Astrocyte of the cerebellum (primary cell): Measurements from ENCODE around the gene CCNT2.
"Not testable (repeated sequence)": the region's sequence is repeated elsewhere in the genome, so short reads cannot be mapped to it uniquely, and the experiment has no call there.

ENCODE experiments used
- DNase-seq: peaks from one replicate; pipeline ENCODE4 v3.0.0-alpha.2; 2011; ENCODE audit warnings: low read depth
- H3K4me3 ChIP-seq: 2 replicates; pipeline ENCODE4 v1.5.1; 2011; ENCODE audit warnings: mild to moderate bottlenecking, low read depth, low read length, moderate library complexity
- in situ Hi-C: cut with HindIII; loops from 2 replicates; pipeline ENCODE4 v1.10.0; 2017; ENCODE audit warnings: low sequenced_read_pairs
- TF ChIP-seq, protein P1 (sequence below): IDR thresholded peaks from 2 replicates; pipeline ENCODE4 v1.5.1; 2012; ENCODE audit warnings: low read length, low read depth, moderate library complexity, mild to moderate bottlenecking; ENCODE audit errors: missing control alignments

Gene CCNT2

DNA sequence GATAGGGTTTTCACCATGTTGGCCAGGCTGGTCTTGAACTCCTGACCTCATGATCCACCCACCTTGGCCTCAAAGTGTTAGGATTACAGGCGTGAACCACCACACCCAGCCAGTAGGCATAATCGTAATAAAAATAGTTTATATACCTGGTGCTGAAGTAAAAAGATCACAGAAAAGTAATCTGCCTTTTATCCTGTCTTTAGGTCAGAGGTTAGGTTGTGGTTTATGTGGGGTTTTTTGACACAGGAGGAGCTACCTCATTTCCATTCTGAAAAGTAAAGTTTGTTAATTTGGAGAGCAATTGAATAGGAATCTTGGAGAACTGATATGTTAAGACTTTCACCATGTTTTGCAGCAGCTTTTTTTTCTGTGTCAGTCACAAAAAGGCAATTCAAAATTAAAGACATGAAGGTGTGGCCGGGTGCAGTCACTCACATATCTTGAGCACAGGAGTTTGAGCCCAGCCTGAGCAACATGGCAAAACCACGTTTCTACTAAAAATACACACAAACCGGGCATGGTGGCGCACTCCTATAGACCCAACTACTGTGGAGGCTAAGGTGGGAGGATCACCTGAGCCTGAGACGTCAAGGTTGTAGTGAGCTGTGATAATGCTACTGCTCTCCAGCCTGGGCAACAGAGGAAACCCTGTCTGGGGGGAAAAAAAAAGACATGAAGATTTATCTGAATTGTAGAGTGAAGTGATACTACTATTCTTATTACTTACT is 31.5 kb downstream of the CCNT2 start:
- in situ Hi-C loops = no loop called here
- no peak for DNase-seq
- TF ChIP-seq, protein P1, sequence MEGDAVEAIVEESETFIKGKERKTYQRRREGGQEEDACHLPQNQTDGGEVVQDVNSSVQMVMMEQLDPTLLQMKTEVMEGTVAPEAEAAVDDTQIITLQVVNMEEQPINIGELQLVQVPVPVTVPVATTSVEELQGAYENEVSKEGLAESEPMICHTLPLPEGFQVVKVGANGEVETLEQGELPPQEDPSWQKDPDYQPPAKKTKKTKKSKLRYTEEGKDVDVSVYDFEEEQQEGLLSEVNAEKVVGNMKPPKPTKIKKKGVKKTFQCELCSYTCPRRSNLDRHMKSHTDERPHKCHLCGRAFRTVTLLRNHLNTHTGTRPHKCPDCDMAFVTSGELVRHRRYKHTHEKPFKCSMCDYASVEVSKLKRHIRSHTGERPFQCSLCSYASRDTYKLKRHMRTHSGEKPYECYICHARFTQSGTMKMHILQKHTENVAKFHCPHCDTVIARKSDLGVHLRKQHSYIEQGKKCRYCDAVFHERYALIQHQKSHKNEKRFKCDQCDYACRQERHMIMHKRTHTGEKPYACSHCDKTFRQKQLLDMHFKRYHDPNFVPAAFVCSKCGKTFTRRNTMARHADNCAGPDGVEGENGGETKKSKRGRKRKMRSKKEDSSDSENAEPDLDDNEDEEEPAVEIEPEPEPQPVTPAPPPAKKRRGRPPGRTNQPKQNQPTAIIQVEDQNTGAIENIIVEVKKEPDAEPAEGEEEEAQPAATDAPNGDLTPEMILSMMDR = no peak
- no peak overlapping the region for H3K4me3 ChIP-seq

DNA sequence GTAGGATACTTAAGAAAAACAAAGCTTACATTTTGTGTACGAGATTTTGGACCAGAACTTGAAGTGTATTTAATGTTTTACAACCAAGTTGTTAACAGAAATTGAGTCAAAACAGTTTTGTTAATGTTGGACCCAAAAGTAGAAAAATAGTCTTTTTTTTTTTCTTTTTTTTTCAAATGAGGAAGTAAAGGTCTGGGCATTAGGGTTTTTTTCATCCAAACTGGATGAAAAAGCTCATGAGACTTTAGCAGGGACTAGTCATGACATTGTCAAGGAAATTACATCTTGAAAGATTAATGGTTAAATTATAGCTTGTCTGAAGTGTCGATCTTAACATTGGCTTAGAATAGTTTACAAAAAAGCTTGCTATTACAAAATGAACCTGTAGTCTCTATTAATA is 32.3 kb downstream of the CCNT2 start:
- TF ChIP-seq, protein P1 = no peak
- H3K4me3 ChIP-seq = no peak overlapping the region
- in situ Hi-C loops = no loop called here
- DNase-seq = no peak

DNA sequence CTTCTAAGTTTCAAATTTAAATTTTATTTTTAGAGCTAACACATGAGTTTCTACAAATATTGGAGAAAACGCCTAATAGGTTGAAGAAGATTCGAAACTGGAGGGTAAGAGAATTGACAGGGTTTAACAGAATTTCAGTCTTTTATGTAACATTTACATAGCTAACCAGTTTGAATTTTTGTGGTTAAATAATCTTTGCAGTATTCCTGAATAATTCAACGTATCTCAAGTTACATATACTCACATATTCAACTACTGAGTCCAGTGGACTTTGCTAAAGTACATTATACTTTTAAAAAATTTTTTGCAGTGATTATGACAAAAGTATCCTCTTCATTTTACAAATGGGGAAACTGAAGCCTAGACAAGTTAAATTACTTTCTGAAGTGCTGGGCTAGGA is 34.0 kb downstream of the CCNT2 start:
- TF ChIP-seq, protein P1 = no peak
- in situ Hi-C loops = no loop called here
- H3K4me3 ChIP-seq = no peak overlapping the region
- DNase-seq = no peak

GRCh38 chr2:134954065-134954464 is 35.4 kb downstream of the CCNT2 start:
- in situ Hi-C loops = no loop called here
- DNase-seq = no peak
- no peak overlapping the region for H3K4me3 ChIP-seq
- TF ChIP-seq, protein P1 = no peak

DNA sequence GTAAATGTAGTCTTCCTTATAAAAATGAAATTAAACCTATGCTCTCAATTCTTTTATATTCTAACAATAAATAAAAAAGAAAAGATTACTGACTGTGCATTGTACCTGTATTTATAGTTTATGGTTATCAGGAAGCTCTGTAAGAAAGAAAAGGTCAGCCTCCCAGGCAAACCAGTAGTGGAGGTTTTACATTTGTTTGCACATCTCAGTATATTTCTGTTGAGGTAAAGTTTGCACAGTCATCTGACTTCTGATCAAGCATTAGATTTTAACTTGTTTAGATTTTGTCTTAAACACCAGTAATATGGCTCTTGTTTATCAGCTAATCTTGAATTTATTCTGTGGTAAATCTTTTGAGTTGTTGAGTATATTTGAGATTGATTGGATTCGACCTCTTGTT is 37.1 kb downstream of the CCNT2 start:
- DNase-seq = no peak
- H3K4me3 ChIP-seq = no peak overlapping the region
- TF ChIP-seq, protein P1 = no peak
- in situ Hi-C loops = no loop called here

DNA sequence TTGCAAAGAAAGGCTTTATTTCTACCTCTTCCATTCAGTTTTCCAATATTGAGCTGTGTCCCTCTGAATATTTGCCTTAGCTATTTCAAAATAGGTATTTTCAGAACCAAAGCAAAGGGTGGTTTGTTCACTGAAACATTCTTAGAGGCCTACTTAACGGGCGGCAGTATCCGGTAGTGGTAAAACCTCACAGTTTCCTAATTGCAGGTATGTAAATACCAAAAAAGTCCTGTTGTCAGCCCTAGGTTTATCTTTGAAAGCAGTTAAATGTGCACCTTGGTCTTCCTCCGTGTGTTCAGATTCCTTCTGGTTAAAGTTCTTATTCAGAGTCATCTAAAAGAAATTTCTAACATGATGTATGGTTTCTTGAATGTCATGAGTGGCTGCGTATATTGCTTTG is 38.9 kb downstream of the CCNT2 start:
- no peak for DNase-seq
- in situ Hi-C loops = no loop called here
- H3K4me3 ChIP-seq = no peak overlapping the region
- TF ChIP-seq, protein P1 = no peak

DNA sequence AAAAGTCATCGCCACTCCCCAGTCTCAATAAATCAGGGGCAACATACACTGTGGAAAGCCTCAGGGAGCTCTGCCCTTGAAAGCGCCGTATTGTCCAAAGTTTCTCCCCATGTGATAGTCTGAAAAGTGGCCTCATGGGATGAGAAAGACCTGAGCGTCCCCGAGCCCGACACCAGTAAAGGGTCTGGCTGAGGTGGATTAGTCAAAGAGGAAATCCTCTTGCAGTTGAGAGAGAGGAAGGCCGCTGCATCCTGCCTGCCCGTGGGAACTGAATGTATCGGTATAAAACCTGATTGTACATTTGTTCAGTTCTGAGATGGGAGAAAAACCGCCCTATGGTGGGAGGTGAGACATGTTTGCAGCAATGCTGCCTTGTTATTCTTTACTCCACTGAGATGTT is 48.5 kb downstream of the CCNT2 start:
- H3K4me3 ChIP-seq, DNase-seq, in situ Hi-C loops: not testable (repeated sequence)
